CD4-positive, alpha-beta T cell treated with Interleukin-2 at 100 ng/mL for 4 hours (primary cell): ENCODE results near the gene TK2.
A peak's percentile ranks its signal among the peaks of the same experiment; 100 is the strongest.

Source experiments
- DNase-seq: peaks from one replicate; pipeline ENCODE4 v3.0.0-alpha.2; 2020; ENCODE audit warnings: low spot score

The TK2 gene

DNA sequence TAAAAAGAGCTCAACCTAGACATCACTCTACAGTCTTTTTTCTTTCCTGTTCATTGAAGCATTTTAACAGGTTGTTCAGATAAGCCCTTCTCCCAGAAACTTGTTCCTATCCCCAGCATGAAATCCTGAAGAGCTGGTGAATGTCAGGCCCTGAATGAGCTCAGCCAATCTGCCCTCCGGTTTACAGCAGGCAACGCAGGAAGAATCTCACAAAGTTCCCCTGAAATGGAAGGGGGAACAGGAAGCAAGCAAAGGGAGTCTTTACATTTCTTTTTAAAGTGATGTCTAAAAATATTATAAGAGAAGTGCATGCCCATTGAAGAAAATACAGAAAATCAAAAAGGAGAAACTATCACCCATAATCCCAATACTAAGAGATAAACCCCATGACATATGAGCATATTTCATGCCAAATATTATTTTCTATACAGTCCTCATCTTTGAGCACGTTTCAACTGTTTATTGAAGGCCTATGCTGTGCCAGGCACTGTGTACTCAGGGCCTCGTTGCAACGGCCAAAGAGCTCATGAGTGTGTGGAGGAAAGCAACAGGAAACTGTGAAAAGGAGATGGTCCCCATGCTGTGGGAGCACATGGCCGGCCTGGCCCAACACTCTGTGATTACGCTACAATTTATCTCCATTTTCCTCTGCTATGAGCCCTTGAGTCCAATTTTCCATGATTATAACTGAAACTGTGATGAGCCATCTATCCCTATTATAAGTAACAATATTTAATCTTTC lies 5.7 kb downstream of the TK2 start:
- no peak for DNase-seq

DNA sequence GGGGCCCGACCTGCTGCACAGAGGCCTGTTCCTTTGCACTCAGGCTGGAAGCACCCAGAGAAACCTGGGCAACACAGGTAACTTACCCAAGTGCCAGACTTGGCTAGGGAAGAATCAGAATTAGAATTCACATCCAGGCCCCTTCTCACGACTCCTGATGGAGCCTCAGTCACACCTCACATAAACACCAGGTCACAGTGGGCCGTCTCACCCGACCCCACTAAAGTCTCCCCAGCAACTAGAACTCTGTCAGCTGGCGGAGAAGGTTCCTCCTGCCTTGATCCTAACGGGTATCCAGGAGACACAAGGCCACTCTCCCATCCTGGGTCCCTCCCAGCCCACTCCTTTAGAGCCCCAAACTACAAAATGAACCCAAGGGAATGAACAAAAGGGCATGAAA lies 6.4 kb downstream of the TK2 start:
- DNase-seq = no peak

DNA sequence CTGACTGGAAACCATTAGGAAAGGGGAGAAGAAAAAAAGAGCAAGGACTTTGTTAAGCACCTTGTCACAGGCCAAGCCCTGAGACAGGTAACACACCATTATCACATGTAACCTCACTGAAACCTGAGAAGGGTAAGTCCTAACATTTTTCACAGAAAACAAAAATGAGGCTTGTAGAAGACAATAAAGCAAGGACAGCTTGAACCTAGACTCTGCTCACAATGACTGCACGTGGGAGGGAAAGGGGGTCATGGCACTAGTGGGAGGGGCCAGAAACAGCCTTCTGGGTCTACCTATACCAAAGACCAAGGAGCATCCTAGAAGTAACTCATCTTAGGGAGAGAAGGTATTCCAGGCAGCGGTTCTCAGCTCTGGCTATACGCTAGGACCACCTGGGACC lies 7.5 kb downstream of the TK2 start:
- DNase-seq = no peak

DNA sequence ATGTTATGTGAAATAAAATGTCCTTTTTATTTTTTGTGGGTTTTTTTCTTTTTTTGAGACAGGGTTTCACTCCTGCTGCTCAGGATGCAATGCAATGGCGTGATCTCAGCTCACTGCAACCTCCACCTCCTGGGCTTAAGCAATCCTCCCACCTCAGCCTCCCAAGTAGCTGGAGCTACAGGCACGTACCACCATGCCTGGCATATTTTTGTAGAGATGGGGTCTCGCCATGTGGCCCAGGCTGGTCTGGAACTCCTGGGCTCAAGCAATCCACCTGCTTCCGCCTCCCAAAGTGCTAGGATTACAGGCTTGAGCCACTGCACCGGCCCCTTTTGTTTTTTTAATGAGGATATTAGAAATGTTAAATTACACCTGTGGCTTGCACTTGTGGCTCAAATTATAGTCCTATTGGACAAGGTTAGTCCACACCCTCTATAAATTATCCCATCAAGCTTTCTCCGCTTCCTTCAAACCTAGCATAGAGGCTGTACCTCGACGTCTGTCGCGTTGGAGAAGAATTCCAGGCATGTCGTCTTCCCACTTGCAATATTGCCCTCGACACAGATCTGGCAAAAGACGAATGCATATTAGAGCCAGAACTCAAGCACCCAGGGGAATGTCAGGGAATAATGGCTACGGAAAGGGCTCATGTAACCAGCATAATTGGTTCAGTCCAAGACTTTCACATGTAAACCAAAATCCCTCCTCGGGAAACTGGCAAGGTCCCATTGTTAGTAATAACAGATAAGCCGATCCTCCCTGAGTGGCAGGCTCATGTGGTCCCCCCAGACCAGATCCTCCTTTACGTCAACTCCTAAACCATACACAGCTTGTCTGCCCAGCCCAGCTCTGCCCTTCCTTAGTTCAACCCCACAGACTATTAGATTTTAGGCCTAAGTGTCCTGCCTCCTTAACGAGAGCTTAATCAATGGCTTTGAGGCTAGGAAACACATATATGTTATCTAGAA lies 8.2 kb downstream of the TK2 start:
- DNase-seq = no peak

DNA sequence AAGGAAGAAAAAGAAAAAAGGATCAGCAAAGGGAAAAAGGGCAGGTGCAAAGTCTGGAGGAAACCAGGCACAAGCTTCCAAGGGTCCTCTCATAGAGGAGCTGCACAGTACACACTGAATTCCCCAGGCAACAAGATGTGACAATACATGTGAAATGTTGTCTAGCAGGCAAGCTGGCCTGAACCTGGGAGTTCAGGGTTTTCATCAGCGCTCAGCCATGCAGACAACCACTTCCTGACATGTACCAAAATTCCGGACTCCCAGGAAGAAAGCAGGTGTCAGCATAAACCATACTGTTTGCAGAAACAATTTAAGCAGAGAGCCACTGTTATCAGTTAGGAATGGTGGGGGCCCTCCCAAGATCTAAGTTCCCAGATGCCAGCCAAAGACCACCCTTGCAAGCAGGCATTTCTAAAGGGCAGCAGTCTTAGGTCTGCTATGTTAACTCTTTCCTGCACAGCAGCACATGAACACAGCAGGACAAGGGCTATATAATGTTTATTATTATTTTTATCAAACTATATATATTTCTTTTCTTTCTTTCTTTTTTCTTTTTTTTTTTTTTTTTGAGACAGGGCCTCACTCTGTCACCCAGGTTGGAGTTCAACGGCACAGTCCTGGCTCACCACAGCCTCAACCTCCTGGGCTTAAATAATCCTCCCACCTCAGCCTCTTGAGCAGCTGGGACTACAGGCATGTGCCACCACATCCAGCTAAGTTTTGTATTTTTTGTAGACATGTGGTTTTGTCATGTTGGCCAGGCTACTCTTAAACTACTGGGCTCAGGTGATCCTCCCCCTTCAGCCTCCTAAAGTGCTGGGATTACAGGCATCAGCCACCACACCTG lies 10.1 kb downstream of the TK2 start:
- peak; percentile 28 for DNase-seq

DNA sequence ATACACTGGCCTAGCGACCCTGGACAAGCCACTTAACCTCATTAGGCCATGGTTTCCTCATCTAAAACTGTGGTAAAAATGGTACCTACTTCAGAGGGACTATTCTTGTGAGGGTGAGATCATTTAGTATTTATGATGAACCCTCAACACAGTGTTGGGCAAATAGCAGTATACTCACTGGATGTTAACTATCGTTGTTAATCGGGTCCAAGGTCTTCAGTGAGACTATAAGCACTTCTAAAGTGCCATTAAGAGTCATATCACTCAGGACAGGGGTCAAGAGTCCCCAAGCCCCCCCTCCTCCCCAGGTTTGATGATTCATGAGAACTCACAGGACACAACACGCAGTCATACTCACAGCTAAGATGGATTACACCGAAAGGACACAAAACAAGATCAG lies 11.0 kb downstream of the TK2 start:
- DNase-seq = no peak

DNA sequence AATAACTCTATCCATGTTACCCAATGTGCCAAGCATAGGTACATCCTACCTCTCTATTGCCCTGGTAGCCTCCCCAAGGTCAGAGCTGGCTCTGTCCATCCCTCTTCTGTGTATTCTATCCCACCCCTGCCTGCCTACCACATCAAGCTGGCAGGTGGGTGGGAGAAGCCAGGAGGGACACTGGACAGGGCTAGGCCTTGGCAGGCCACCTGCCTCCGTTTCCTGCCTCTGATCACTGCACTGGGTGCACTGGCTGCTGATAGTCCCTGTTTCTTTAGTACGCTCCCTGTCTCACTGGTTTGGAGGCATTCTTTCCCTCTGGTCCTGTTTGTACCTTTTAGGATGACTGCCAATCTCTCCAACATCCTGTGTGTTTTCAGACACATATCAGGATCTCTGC lies 12.7 kb downstream of the TK2 start:
- DNase-seq = no peak

DNA sequence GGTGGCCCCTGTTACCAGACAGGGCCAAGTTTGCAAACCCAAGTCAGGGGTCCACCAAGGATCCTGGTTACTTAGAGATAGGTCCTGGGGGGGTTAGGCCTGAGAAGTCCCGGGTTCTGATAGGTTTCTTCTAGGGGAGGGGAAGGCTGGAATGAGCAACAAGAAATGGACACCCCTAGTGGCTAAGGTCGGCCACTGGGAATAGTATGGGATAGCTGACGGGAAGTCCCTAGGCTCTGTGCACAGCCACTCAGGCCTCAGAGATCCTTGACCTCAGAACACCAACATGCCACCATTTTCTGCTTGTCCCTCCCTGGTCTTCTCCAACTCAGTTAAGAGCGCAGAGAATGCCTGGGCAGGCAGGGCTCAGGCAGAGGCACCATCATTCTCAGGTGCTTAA lies 13.4 kb downstream of the TK2 start:
- DNase-seq = no peak

DNA sequence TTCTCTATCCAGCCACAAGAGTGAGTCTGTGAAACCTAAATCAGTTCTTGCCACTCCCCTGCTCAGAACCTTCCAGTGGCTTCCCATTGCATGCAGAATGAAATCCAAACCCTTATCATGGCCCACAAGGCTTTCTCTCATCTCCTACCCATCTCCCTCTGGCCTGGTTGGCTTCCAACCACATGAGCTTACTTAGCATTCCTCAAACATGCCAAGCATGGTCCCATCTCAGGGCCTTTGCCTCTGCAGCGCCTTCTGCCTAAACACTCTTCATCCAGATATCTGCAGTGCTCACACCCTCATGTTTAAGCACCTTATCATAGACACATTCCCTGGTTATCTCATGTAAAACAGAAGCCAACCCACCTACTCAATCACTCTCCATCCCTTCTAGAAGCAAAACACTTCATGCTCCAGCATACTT lies 15.5 kb downstream of the TK2 start:
- no peak for DNase-seq

DNA sequence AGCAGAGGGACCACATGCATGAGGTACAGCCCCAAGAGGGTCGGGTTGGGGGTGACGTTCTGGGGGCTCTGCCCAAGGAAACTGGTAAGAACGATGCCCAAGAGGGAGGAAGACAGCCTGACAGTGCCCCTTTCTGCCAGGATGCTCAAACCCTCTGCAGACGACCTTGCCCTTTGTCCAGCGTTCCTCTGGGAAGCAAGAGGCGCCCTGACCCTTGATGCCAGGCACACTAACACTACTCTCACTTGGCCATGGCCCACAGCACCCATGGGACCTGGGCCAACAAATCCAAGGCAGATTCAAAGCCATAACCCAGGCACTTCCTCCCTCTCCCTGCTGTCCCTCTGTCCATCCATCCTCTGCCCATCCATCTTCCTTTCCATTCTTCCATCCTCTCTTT lies 20.4 kb downstream of the TK2 start:
- DNase-seq = no peak

DNA sequence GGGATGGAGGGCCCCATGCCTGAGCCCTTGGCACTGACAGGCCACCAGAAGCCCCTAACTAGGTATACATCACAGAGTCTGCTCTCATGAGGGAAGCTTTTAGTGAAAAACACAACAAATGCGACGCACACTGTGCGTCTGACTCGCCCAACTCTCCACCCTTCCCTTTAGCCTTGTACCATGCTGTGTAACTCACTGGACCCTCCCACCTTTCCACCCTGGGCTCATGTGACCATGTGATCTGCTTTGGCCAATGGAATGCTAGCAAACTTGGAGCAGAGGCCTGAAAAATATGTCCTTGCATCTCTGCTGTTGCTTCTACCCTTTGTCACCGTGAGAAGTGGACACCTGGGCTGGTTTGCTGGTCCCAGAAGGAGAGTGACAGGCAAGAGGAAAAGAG lies 21.6 kb downstream of the TK2 start:
- DNase-seq = no peak

DNA sequence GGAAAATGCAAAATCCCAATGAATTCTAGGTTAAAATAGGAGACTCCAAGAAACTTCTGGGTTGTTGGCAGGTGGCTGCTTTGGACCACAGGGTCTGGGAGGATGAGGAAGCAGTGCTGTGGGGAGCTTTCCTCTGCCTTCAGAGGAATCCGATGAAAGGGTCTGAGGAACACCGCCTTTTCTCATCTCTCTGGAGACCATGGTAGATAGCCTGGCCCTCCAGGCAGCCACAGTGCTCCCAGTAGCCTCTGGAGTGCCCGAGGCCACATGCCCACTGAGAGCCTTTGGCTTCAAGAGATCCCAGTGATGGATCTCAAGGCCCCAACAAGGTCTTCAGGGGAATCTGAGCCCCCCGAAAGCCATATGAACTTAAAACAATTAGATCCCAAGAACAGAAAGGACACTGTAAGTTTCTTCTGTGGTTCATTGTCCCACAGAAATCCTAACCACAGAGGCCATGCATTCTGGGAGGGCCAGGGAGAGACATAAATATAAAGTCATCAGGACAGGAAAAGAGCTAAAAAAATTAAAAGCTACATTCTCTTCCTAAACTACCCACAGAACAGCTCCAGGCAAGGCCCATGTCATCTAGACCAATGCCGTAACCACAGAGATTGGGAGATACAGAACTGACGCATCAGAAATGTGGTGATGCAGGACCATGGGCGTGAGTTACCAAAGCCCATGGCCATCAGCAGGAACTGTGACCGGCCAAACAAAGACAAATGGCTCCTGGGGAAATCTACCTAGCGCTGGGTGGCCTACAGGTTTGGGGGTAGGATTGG lies 24.3 kb downstream of the TK2 start:
- no peak for DNase-seq

DNA sequence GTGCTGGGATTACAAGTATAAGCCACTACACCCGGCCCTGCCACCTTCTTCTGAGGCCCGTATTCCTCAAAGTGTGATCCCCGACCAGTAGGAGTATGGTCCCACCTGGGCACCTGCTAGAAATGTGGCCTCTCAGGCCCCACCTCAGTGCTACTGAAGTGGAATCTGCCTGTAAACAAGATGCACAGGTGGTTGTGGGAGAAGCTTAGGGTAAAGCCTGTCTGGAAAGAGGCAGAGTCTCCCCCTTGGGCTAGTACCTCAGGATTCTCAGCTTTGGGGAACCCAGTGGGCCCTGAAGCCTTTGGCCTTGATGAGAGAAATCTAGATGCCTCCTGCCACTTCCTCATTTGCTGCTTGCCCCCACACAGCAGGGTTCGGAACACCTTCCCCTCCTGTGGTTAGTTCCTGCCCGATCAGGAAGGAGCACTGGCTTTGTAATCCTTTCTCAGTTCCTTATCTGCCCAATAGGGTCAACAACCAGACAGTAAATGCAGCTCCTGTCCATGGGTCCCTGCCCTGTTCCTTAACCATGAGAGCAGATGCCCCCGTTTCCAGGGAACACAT lies 25.2 kb downstream of the TK2 start:
- peak; percentile 37 for DNase-seq

DNA sequence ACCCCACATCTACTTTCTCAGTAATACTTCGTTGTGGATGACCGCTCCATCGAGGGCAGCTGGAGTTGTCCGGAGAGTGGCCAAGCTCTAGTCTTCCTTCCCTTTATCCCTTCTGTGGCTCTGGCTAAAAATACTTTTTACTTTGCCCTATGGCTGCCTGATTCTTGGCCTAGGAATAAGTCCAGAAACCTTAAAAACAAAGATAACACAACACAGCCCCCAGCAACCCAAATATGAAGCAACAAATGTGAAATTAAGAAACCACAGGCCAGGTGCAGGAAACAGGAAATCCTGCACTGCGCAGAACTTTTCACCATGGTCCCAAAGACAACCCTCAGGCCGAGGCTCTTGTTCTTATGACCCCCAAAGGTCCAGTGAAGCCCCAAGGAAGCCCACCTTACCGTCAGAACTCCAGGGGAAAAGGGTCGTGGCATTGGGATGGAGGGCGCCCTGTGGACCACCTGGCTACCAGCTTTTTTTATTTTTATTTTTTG lies 26.0 kb downstream of the TK2 start:
- DNase-seq = peak; percentile 66

DNA sequence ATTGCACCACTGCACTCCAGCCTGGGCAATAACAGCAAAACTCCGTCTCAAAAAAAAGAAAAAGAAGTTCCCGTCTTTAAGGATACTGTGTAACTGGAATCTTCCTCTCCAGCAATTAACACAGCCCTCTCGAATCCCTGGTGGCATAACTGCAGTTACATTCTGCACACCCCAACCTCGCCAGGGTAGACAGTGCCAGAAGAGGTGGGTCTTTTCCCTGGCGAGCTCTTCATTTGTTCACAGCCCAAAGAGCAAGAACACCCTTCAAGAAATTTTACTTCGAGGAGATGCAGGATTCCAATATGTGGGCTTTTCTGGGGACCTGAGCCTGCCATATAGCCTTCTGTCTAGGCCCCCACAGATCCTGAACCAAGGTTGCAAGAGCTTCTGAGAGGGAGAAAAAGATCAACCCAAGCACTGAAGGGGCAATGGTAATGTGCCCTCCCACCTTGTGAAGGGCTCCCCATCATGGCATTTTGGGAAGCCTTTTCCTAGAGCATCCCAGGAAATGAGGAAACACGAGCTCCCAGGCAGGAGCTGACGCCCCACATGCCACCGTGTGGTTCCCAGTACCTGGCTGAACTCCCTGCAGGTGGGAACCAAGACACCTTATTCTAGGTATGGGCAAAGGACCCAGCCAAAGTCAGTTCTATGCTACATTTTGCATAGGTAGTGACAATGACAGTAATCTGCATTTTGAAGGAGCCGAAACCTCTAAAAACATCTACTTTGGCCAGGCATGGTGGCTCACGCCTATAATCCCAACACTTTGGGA lies 26.9 kb downstream of the TK2 start:
- no peak for DNase-seq

DNA sequence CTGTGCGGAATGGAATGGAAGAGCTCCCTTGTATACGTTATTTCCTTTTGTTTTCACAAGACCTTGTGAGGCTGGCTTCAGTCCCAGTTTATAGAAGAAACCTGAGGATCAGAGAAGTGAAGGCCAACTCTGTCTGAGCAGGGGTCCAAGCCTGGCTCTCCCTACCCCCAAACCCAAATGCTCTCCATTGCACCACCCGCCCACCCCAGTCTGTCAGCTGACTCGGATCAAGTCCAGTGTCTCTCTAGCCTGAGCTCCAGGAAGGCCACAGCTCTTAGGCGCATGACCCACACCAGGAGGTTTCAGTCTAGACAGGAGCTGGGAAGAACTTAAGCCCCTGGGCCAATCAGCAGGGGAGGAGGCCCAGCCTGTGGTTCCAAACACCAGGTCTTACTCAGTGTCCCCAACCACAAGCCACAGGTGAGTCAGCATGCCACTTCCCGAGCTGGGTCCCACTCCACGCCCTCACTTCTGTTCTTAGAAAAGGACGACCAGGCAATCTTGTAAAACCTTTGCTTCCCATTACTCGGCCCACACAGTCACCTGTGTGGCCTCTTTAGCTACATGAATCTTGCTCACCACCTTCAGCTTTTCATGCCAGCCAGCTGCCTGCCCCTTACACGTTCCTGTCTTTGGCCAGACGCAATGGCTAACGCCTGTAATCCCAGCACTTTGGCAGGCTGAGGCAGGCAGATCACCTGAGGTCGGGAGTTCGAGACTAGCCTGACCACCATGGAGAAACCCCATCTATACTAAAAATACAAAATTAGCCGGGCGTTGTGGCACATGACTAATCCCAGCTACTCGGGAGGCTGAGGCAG lies 27.8 kb downstream of the TK2 start:
- peak; percentile 95 for DNase-seq

DNA sequence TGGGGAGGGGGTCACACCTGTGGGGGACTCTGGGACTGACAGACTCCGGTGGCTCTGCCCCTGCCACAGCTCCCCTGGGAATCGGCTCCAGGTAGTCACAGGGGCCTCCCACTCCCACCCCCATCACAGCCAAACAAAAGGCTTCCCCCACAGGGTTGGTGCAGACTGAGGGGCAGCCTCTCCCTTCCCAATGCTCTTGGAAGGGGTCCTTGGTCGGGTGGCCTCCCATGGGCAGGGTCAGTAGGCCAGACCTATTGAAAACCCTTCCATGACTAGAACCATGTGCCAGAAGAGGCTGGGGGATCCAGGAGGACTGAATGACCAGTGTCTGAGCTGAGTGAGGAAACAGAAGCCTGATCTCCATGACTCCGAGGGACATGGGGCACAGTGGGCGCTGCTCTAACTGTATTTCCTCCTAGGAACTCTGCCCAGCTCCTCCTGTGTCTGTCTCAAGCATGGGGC lies 28.6 kb downstream of the TK2 start:
- no peak for DNase-seq

DNA sequence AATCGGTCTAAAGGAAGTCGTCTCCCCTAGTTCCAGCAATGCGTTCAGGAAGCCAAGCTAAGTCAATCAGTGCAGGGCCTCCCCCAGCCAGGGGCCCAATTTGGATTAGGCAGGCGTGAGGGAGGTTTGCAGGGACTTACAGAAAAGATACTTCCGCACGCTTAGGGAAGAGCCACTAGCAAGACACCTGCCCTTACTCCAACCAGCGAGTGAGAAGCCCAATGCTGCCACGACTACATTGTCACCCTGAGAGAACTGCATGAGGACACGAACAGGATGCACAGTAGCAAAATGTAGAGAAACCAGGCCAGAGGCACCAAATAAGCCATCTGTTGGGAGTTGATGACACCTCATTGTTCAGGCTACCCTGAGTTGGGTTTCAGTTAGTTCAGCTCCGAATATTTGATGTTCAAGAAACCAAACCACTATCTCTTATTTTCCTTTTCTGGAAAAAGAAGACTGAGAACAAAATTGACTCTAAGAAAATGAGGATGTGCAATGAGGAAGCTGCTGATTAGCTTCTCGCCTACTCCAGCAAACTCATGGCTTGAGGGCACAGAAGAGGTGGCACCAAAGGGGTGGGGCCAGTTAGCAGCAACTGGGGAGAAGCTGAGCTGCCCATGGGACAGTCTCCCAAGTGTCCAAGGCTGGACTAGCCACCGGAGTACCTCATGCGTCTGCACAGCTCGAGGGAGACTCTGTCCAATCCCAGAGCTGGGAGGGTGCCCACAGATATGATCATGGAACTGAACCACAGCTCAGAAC lies 29.3 kb downstream of the TK2 start:
- no peak for DNase-seq
